Progenitor cell of endocrine pancreas (in vitro differentiated cells): Measurements from ENCODE around the gene ZNF451. TPM values are rescaled to one million over a fixed set of nuclear protein-coding genes. Genes with fewer than 3 reads are reported as not detected.

ENCODE experiments used
- DNase-seq: peaks from one replicate; pipeline ENCODE4 v3.0.0; 2021; ENCODE audit warnings: low spot score; ENCODE audit not compliant: unreplicated experiment
- H3K27ac Mint-ChIP-seq: 2 replicates; pipeline ENCODE4 v1.8.0; 2021; ENCODE audit warnings: mild to moderate bottlenecking, moderate library complexity, mixed read lengths
- H3K27me3 Mint-ChIP-seq: 2 replicates; pipeline ENCODE4 v1.8.0; 2021; ENCODE audit warnings: mixed read lengths
- H3K36me3 Mint-ChIP-seq: 2 replicates; pipeline ENCODE4 v1.8.0; 2022; ENCODE audit warnings: mixed read lengths; ENCODE audit not compliant: insufficient read depth
- H3K4me1 Mint-ChIP-seq: 2 replicates; pipeline ENCODE4 v1.8.0; 2021; ENCODE audit warnings: low read depth, mixed read lengths
- H3K4me3 Mint-ChIP-seq: 2 replicates; pipeline ENCODE4 v1.8.0; 2021; ENCODE audit warnings: low read depth, mild to moderate bottlenecking, moderate library complexity, mixed read lengths
- H3K9me3 Mint-ChIP-seq: 2 replicates; pipeline ENCODE4 v1.8.0; 2021; ENCODE audit warnings: low read depth, mixed read lengths
- total RNA-seq: library from RNA; stranded (reverse); gene quantifications from 2 replicates; pipeline ENCODE4 v1.2.1, GENCODE V29; 2021
- TF ChIP-seq, protein P1 (sequence below): fragments of 200-600 bp; sonication (generic); IDR thresholded peaks from one replicate; pipeline ENCODE4 v1.5.0; 2021; ENCODE audit warnings: antibody characterized with exemption, mild to moderate bottlenecking; ENCODE audit not compliant: unreplicated experiment

ZNF451 gene
- total RNA-seq, 1 donor from 2014 or later: 70.6 TPM

DNA sequence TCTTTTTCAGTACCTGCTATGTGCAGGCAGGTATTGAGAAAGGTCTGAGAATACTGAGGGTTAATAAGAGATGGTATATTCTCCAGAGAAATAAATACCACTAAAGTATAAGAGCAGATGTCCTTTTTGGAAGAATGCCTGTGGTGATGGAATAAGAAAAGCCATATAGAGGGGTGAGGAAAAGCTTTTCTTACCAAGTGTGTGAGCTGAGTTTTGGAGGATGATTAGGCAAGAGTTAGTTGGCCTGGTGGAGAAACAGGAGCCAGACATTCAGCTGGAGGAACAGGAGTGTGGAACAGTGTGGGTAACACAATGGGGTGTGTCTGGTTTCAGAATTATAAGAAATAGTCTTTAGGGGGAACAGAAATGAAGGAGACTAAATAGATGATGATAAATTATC, 19.9 kb downstream of the ZNF451 start:
- H3K27ac Mint-ChIP-seq: no peak overlapping the region

DNA sequence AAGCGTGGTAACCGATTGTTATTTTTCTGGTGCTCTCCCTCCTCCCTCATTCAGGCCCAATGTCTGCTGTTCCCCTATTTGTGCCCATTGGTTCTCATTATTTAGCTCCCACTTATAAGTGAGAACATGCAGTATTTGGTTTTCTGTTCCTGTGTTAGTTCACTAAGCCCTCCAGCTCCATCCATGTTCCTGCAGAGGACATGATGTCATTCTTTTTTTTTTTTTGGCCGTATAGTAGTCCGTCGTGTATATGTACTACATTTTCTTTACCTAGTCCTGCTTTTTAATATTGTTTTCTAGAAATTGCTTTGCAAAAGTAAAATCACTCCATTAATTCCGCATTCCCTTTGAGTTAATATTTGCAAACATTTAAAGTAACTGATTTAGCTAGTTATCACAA, 23.1 kb downstream of the ZNF451 start:
- peaks cover 2% of the 10 kb centered on the region for H3K4me1 Mint-ChIP-seq
- H3K36me3 Mint-ChIP-seq: peaks cover 12% of the 10 kb centered on the region
- no peak overlapping the region for H3K4me3 Mint-ChIP-seq
- no peak for DNase-seq
- no peak overlapping the region for H3K27ac Mint-ChIP-seq
- H3K9me3 Mint-ChIP-seq: peaks cover 4% of the 10 kb centered on the region
- TF ChIP-seq, protein P1, sequence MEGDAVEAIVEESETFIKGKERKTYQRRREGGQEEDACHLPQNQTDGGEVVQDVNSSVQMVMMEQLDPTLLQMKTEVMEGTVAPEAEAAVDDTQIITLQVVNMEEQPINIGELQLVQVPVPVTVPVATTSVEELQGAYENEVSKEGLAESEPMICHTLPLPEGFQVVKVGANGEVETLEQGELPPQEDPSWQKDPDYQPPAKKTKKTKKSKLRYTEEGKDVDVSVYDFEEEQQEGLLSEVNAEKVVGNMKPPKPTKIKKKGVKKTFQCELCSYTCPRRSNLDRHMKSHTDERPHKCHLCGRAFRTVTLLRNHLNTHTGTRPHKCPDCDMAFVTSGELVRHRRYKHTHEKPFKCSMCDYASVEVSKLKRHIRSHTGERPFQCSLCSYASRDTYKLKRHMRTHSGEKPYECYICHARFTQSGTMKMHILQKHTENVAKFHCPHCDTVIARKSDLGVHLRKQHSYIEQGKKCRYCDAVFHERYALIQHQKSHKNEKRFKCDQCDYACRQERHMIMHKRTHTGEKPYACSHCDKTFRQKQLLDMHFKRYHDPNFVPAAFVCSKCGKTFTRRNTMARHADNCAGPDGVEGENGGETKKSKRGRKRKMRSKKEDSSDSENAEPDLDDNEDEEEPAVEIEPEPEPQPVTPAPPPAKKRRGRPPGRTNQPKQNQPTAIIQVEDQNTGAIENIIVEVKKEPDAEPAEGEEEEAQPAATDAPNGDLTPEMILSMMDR: no peak
- H3K27me3 Mint-ChIP-seq: no peaks in the 10 kb centered on the region

More for the DNA sequence above, 19.9 kb downstream of the ZNF451 start:
- peaks cover 22% of the 10 kb centered on the region for H3K36me3 Mint-ChIP-seq
- H3K4me1 Mint-ChIP-seq: no peaks in the 10 kb centered on the region
- no peak overlapping the region for H3K4me3 Mint-ChIP-seq
- H3K27me3 Mint-ChIP-seq: no peaks in the 10 kb centered on the region
- TF ChIP-seq, protein P1: no peak
- H3K9me3 Mint-ChIP-seq: peaks cover 4% of the 10 kb centered on the region
- no peak for DNase-seq

DNA sequence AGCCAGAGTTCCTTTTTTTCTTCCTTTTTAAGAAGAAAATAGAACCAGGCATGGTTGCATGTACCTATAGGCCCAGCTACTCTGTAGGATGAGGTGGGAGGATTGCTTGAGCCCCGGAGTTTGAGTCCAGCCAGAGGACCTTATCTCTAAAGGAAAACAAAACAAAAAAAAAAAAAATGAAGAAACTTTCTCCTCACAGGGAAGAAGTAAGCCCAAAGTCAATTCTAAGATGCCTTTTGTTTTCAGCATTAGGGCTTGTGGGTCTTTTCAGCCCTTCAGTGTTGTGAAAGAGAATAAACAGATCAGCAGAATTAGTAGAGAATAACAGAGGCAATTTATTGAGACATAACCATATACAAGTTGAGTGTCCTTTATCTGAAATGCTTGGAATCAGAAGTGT, 26.8 kb downstream of the ZNF451 start:
- Mint-ChIP-seq H3K4me1 (peaks cover 4% of the 10 kb centered on the region), H3K36me3 (peaks cover 20% of the 10 kb centered on the region), H3K27ac (no peak overlapping the region), H3K4me3 (no peak overlapping the region), H3K9me3 (peaks cover 8% of the 10 kb centered on the region), H3K27me3 (no peaks in the 10 kb centered on the region)
- no peak for DNase-seq
- TF ChIP-seq, protein P1: no peak

- Mint-ChIP-seq H3K9me3 (peaks cover 15% of the 10 kb centered on the region), H3K4me3 (no peak overlapping the region), H3K36me3 (peaks cover 29% of the 10 kb centered on the region), H3K4me1 (peaks cover 4% of the 10 kb centered on the region), H3K27ac (no peak overlapping the region), H3K27me3 (no peaks in the 10 kb centered on the region)
- TF ChIP-seq, protein P1: no peak
- DNase-seq: no peak
Observed at GRCh38 chr6:57117796-57118195, 27.8 kb downstream of the ZNF451 start.

DNA sequence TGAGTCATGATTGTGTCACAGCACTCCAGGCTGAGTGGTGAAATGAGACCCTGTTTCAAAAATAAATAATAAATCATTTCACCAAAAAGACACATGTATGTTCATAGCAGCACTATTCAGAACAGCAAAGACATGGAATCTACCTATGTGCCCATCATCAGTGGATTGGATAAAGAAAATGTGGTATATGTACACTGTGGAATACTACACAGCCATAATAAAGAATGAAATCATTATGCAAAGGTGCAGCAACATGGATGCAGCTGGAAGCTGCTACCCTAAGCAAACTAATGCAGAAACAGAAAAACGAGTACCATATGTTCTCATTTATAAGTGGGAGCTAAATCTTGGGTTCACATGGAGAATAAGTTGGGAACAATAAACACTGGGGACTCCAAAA, 33.1 kb downstream of the ZNF451 start:
- TF ChIP-seq, protein P1: no peak
- Mint-ChIP-seq H3K4me3 (no peak overlapping the region), H3K4me1 (peaks cover 10% of the 10 kb centered on the region), H3K9me3 (peaks cover 15% of the 10 kb centered on the region), H3K27me3 (no peaks in the 10 kb centered on the region), H3K27ac (no peak overlapping the region), H3K36me3 (peaks cover 29% of the 10 kb centered on the region)
- DNase-seq: no peak
